Globus pallidus (tissue), 1 donor: ENCODE measurements around the gene KREMEN1.
"Not testable (repeated sequence)": the region's sequence is repeated elsewhere in the genome, so short reads cannot be mapped to it uniquely, and the experiment has no call there.

Experiments used
- DNase-seq: peaks from one replicate; pipeline ENCODE4 v3.0.0-alpha.2; 2015; ENCODE audit warnings: low spot score

The KREMEN1 gene

DNA sequence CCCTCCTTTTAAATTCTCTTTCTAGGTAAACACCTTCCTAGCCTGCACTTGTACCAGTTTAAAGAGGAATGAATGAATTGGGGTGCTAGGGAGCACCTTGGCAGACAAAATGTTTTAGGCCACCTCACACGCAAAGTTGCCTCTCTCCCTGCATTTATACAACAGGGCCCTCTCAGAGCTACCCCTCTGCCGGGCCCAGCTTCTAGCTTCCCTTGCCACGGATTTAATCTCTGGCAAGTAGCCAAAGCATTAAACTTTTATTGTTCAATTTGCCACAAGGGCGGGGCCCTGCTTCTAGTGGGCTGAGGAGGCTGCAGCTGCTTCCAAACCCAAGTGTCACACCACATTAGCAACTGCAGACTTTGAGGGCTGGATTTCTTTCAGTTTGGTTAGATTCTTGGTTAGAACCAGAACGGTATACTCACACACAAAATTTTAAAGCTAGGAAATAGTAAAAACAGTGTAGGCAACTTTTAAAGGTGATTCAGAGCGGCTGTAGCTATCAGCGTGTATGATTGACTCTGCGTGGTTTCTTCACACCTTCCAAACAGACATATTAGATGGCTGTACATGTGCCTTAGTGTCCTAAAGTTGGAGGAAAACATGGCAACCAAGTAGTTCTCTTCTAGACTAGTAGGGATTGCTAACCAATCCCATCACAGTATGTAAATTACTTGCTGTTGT lies 6.5 kb downstream of the KREMEN1 start:
- DNase-seq: no peak

DNA sequence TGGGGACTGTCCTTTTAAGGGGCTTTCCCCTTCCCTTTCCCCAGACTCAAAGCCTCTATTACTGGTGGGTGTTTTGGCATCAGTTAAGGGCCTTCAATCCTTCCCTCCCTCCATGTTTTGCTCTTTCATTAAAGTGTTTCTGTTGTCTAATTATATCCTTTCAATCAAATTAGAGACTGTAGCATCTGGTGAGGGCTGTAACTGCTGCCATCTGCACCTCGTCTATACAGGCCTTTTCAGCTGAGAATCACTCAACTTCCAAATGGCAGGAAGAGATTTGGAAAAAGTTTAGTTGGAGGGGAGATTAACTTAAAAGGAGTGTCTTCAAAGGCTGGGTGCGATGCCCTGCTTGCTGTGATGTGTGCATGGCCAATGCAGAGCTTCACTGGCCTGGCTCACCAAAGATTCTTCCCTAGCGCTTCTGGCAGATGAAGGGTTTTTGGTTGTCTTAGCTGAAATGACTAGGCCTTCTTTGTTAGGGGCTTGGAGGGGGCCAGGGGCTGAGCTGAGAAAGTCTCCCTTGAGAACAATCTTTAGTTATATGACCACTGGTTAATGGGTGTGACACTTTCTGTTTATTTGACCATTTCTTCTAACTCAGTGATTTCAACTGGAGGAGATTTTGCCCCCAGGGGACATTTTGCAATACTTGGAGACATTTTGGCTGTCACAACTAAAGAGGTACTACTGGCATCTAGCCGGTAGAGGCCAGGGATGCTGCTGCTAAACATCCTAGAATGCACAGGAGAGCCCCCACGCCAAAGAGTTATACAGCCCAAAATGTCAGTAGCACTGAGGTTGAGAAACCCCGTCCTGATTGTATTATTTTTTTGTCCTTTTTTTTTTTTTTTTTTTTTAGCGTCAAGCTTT lies 7.5 kb downstream of the KREMEN1 start:
- DNase-seq: no peak

DNA sequence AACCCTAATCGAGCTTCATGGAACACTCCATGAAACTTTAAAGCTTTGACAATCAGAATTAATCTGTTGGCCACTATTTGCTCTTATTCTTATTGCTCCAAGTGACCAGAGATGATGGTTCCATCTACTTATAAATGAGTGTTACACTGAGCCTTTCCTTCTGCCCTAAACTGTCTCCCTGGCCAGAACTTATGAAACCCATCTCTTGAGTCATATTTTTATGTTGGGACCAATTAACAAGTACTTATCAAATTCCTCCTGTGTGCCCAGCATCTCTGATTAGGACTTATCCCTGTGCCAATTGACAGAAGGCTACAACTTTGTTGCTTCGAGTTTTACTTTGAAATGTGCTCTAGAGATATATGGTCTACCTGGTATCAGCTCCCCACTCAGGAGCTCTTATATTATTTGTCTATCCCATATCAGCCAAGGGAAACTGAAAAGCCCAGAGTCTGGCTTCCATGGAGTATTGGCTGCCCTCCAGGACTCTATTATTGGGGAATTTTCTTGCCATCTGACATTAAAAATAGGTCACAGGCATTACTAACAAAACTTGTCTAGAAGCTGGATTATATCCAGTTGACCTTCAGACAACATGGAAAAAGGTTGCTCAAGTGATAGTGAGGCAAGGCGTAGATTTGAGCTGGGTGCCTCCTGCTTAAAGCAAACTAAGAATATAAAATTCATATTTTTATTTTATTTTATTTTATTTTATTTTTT lies 8.8 kb downstream of the KREMEN1 start:
- DNase-seq: no peak

DNA sequence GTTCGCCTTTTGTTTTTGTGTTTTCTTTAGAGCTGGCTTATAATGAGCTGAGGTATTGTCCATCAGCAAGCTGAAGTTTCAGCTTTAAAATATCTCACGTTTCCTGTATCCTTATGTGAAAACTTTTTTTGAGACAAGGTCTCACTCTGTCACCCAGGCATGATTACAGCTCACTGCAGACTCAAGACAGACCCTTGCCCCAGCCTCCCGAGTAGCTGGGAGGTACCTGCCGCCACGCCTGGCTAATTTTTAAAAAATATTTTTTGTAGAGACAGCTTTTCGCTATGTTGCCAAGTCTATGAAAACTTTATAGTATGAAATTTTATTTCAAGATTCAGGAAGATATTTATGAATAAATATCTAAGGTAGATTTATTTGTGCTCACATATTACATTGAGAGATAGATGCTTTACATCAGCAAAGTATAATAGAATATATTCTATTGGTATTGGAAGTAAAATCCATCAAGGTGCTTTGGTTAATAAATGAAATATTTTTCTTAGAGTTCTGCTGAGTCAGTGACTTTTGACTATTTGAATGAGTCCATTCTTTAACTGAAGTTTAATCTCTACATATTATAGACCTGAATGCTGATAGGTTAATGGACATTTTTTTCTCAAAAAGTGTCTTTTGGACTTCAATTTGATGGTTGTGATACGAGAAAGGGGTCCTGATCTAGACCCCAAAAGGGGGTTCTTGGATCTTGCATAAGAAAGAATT lies 10.2 kb downstream of the KREMEN1 start:
- DNase-seq: no peak

DNA sequence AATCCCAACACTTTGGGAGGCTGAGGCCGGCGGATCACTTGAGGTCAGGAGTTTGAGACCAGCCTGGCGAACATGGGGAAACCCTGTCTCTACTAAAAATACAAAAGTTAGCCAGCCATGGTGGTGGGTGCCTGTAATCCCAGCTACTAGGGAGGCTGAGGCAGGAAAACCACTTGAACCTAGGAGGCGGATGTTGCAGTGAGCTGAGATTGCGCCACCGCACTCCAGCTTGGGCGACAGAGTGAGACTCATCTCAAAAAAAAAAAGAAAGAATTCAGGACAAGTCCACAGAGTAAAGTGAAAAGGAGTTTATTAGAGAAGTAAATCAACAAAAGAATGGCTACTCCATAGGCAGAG lies 10.7 kb downstream of the KREMEN1 start:
- not testable (repeated sequence) for DNase-seq

DNA sequence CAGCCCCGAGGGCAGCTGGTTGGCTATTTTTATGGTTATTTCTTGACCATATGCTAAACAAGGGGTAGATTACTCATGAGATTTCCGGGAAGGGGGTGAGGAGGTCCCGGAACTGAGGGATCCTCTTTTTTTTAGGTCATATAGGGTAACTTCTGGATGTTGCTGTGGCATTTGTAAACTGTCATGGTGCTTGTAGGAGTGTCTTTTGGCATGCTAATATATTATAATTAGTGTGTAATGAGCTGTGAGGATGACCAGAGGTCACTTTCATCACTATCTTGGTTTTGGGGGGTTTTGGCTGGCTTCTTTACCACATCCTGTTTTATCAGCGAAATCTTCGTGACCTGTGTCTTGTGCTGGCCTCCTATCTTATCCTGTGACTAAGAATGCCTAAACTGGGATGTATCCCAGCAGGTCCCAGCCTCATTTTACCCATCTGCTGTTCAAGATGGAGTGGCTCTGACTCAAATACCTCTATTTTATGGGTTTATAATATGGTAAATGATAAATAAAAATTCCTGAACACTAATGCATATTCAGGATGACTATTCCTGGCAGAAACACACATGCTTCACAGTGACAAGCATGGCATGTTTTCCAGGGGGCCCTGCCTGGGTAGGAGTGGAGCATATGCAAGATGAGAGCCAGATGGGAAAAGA lies 11.2 kb downstream of the KREMEN1 start:
- no peak for DNase-seq

DNA sequence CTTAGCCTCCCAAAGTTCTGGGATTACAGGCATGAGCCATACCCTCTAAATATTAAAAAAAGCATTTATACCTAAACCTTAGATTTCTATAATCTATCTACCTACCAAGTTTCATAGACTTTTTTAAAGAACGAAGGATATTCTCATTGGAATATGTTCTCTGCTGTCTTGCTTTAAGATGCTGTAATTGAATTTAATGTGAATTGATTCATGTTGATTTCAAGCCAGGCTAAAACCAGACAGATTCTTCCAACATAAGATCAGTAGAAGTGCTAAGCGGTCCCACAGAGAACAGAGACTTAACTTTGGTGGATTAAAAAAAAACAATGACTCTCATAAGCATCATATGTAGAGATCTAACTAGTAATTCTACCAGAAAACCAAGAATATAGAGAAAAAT lies 14.2 kb downstream of the KREMEN1 start:
- DNase-seq: no peak

DNA sequence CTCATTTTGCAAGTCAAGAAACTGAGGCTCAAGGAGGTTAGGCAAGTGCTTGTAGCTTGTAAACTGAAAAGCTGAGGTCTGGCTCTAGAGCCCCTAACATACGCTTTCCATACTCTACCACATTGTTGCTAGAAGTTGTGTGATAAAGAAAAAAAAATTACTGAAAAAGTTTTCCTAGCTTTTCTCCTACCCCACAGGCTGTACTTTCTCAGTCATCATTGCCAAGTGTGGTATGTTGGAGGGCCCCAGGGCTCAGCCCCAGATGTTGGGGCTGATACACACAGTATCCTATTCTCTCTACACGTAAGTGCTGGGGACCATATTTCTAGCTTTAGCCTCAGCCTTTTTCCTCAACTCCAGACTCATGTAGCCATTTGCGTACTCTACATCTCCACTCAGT lies 16.0 kb downstream of the KREMEN1 start:
- DNase-seq: no peak

DNA sequence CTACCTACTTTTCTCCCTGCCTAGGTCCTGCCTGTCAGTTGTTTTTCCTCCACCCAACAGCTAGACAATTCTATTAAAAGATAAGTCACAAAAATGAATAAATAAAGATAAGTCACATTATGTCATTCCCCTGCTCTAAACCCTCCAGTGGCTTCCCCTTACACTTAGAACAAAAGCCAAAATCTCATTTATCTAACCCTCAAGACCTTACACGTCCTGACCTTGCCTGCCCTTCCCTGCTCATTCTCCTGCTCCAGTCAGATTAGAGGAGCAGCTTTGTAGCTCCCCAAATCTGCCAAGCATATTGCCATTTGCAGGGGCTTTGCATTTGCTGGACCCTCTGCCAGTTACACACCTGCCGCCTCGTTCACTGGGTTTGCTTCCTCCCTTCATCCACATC lies 16.7 kb downstream of the KREMEN1 start:
- DNase-seq: no peak

DNA sequence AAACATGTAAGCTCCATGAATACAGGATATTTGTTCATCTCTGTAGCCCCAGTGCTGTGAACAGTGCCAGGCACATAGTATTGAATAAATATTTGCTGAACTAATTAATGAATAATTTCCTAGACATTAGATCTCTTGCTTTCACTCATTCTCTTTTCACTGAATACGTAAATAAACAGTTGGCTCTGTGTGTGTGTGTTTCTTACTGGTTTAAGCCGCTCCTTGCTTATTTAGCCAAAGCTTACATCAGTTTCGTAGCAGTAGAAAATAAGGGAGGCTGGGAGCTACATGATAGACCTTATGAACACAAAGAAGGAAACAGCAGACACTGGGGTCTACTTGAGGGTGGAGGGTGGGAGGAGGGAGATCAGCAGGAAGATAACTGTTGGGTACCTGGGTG lies 17.2 kb downstream of the KREMEN1 start:
- no peak for DNase-seq

DNA sequence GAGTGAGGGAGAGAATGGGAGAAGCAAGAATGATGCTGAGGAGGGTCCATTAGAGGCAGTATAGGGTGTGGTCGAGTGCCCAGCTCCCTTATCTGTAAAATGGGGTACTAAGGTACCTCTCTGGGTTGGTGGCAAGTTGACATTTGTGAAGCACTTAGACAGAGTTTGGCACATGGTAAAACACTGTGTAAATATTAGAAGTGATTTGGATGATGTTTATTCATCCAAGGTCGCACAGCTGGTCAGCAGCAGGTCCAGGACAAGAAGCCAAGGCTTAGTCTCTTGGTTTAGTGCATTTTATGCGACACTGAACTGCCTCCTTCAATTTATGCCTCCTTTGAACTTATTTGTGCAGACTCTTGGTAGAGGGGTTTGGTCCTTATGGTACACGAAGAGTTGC lies 19.4 kb downstream of the KREMEN1 start:
- no peak for DNase-seq

DNA sequence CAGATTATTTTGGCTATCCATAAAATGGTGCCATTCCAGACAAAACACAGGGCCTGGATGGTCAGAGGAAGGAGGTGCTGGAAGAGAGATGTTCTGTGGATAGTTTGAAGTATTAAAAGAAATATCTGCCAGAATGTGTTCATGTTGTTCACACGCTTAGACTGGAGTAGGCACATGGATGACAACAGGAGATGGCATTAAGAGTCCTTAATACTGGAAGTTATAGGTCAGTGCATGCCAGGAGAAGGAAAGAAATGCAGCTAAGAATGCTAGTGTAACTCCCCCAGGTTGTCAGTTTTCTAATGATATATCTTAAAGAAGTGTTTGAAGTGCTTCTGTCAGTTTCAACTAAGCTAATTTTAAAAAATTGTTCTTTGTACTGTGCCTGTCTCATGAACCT lies 20.2 kb downstream of the KREMEN1 start:
- DNase-seq: no peak

DNA sequence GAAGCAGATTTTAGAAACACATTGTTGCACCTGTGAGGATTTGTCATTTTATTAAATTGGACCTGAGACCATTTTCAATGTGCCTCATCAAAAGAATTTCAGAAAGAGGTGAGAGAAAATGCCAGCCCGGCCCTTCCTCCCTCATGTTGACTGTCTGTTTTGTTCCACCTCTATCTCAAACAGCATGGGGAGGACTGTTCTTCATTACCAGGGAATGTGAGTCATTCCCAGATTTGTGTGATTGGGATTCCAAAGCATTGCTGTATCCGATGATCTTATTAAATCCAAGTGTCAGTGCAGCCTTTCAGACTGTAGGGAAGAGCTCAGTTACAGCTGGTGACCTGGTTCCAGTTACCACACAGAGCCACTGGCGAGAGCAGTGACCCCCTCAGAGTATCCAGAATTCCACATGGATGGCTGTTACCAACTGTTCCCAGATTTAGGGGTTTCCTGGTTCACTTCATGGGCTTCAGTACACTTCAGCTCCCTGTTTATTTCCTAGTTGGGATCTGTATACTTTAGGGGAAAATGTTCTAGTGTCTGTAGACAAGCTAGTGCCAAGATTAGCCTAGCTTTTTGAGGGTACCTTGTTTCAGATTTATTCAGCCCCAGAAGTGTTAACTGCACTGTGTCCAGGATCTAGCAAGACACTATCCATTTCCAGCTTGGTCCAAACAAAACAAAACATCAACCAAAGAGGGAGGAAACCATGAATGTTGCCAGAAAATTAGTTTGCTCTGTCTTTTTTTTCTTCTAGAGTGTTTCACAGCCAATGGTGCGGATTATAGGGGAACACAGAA lies 20.9 kb downstream of the KREMEN1 start:
- DNase-seq: no peak

DNA sequence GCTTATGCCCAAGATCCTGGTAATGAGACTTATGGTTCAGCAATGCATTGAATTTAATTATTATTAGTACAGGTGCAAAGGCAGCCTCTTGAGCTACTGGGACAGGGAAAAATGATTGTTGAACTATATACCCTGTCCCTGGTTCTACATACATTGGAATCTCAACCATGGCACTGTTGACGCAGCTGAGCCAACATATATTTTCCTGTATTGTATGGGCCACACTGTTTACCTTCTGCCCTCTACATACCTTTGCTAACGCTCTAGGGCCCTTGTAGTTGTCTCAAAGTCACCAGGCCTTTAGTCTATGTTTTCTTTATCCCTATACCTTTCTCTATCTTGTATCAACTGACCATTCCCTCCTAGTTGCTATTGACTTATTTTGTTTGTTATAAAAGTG lies 22.6 kb downstream of the KREMEN1 start:
- DNase-seq: no peak

DNA sequence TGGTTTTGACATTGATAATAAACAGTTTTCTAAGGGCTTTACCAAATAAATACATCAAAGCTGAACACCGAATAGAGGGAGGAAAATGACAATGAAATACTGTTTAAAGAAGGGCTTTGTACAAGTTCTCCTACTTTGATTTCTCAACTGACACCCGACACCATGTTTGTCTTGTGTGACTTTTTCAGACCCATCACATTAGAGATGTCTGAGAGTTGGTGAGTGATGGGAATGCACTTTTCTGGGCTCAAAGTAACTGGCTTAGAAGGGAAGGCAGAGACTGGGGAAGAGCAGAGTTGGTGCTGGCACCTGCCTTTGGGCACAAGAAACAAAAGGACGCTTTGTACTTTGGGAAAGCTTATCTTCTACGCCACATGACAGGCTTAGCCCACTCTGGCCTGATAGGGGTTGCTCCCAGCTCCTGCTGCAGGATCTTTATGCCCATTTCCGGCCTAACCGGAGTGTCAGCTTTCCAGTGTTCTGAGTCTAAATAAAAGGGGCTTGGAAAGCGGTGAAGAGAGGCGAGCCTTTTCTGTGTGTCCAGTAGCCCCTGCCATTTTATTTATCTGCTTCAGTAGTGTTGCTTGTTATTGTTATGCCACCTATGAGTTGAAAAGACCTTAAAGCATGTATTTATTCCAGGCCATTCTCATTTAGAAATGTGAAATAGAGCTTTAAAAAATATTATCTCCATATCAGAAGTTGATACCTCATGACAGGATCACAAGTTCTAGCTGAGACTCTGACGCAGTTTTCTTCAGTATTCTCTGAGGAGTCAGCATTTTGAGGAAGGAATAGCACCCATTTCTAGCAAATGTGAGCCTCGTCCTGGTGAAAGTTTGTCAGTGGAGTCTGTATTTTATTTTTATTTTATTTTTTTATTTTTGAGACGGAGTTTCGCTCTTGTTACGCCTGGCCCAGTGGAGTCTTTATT lies 24.2 kb downstream of the KREMEN1 start:
- peak; percentile 63 for DNase-seq

DNA sequence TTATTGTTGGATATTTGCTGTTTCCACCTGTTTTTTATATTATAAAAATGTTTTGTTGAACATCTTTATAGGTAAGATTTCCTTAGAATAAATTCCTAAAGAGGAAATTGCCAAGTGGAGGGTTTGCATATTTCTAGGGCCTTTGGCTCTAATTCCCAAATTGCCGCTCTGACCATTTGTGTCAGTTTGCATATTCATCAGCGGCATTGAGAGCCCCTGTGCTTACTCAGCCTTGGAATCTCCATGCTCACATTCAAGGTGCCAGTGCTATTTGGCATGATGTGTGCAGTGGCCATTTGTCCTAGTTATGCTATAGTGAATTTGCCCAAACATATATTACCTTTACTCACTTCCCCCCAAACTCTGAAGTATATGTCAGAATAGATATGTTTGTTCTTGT lies 25.5 kb downstream of the KREMEN1 start:
- no peak for DNase-seq

DNA sequence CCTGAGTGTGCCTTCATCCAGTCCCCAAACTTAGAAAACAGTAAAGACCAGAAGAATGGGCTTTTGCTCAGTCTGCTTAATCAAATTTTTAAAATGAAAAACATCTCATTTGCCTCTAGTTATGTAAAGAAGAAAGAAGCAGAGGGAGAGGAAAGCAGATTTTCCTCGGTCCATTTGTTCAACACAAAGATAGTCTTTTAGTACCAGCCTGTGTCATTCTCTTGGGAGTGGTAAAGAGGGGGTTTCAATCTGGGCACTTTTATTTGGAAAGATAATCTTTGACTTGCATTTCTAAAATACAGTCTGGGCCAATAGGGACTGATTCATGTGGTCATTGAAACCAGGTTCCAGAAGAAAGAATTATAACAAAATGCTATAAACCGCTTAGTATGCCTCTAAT lies 29.5 kb downstream of the KREMEN1 start:
- DNase-seq: no peak

DNA sequence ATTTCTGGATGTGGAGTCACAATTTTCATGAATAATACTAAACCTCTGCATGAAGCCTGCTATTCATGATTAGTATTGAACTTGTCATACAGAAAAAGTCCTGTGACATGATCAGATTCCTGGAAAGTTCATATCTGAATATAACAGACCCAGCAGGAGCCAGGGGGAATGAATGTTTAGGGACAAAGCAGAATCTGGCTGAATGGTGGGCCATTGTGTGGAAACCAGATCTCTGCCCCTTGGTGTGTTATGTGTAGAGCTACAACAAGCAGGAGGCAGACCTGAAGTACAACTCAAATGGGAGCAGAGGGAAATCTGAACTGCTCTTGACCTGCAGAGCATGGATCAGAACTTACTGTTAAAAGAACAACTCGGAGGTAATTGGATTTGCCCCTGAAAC lies 30.3 kb downstream of the KREMEN1 start:
- no peak for DNase-seq

DNA sequence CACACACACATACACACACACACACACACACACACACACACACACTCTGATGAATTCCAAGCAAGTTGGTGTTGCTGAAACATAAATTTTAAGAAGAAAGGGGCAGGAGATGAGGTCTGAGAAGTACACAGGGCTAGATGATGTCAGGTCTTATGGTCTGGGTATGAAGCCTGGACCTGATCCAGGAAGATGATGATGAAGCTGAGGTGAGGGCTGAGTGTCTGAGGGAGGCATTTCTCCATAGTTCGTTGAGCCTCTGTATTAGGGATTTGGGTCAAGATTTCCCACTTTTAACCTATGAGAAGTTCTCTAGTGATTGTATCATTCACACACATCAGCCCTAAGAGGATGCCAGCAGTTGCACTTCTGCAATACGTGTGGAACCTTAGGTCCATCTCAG lies 32.6 kb downstream of the KREMEN1 start:
- no peak for DNase-seq

DNA sequence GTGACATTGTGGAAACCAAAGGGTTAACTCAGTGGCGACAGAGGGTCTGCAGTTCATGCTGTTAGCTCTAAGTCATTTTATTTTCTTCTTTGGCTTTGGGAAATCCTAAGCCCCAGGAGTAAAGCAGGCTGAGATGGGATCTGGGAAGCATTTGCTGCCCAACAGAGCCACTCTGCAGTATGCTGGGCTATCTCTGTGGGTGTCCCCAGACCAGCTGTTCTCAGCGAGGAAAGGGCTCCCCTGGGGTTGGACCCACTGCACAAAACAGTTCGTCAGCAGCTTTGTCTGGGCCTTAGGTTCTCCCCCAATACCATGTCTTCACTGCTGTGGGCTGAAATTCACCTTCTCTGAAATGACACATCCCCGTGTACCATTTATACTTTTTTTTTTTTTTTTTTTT lies 34.0 kb downstream of the KREMEN1 start:
- no peak for DNase-seq
